DND-41 (cell line): ENCODE measurements around the gene SLC5A4.

ENCODE experiments used
- CTCF ChIP-seq: IDR thresholded peaks from 2 replicates; pipeline ENCODE4 v1.5.1; 2012; ENCODE audit warnings: borderline replicate concordance, low read length, moderate library complexity, mild to moderate bottlenecking; ENCODE audit not compliant: poor library complexity, severe bottlenecking; ENCODE audit errors: extremely low read depth
- EZH2 ChIP-seq: IDR thresholded peaks from 3 replicates; pipeline ENCODE4 v1.6.1; 2012; ENCODE audit warnings: borderline replicate concordance, low read depth, mild to moderate bottlenecking, moderate library complexity, low read length, inconsistent platforms; ENCODE audit not compliant: severe bottlenecking

GRCh38 chr22:32281072-32281471 is 25.9 kb upstream of the SLC5A4 start:
- TF ChIP-seq CTCF (no peak), EZH2 (no peak)
